ENCODE measurements around the gene TTC39C.

The TTC39C gene

GRCh38 chr18:24112874-24113615, 98.5 kb downstream of the TTC39C start:
- no peaks in the 10 kb centered on the region for H3K9me3 ChIP-seq (ENCODE audit: insufficient read depth, low read length, severe bottlenecking)
- no peaks in the 10 kb centered on the region for H3K79me2 ChIP-seq (ENCODE audit: insufficient read depth, low read length)
- H3K27me3 ChIP-seq (ENCODE audit: insufficient read depth, low read length, poor library complexity): no peaks in the 10 kb centered on the region
- no peak for TF ChIP-seq EZH2 (IDR thresholded peaks at IDR 0.05; ENCODE audit: borderline replicate concordance, low read depth, low read length, severe bottlenecking)
- no peak for TF ChIP-seq CTCF (IDR thresholded peaks at IDR 0.05; ENCODE audit: borderline replicate concordance, extremely low read depth, low read length, poor library complexity, severe bottlenecking)
- ATAC-seq (ENCODE audit: insufficient read depth, low read depth): no peak
- H3K4me1 ChIP-seq (ENCODE audit: insufficient read depth, low read length): no peaks in the 10 kb centered on the region
- H2AFZ ChIP-seq (ENCODE audit: low read depth, low read length): no peak overlapping the region
- no peak overlapping the region for H3K9ac ChIP-seq (ENCODE audit: low read depth, low read length)
- H4K20me1 ChIP-seq (ENCODE audit: insufficient read depth, low read length): peaks cover 2% of the 10 kb centered on the region; the same call in 1 of the 2 replicates
- H3K27ac ChIP-seq (ENCODE audit: low read length): no peak overlapping the region
- no peak overlapping the region for H3K4me2 ChIP-seq (ENCODE audit: insufficient read depth, low read length)
- peaks cover 34% of the 10 kb centered on the region for H3K36me3 ChIP-seq (ENCODE audit: insufficient read depth, low read length)
- no peak for DNase-seq
- H3K4me3 ChIP-seq (ENCODE audit: low read depth in 1 of 2, low read length in 2 of 2): no peak overlapping the region

GRCh38 chr18:24114924-24115549, 100.5 kb downstream of the TTC39C start:
- H3K4me3 ChIP-seq (ENCODE audit: low read depth in 1 of 2, low read length in 2 of 2): no peak overlapping the region
- H3K9me3 ChIP-seq (ENCODE audit: insufficient read depth, low read length, severe bottlenecking): no peaks in the 10 kb centered on the region
- H3K4me2 ChIP-seq (ENCODE audit: insufficient read depth, low read length): no peak overlapping the region
- no peaks in the 10 kb centered on the region for H3K4me1 ChIP-seq (ENCODE audit: insufficient read depth, low read length)
- H4K20me1 ChIP-seq (ENCODE audit: insufficient read depth, low read length): peaks cover 2% of the 10 kb centered on the region; the same call in 1 of the 2 replicates
- no peak overlapping the region for H3K9ac ChIP-seq (ENCODE audit: low read depth, low read length)
- no peak overlapping the region for H2AFZ ChIP-seq (ENCODE audit: low read depth, low read length)
- ATAC-seq (ENCODE audit: insufficient read depth, low read depth) (no peak), DNase-seq (no peak)
- H3K79me2 ChIP-seq (ENCODE audit: insufficient read depth, low read length): no peaks in the 10 kb centered on the region
- H3K36me3 ChIP-seq (ENCODE audit: insufficient read depth, low read length): peaks cover 48% of the 10 kb centered on the region
- TF ChIP-seq EZH2 (IDR thresholded peaks at IDR 0.05; ENCODE audit: borderline replicate concordance, low read depth, low read length, severe bottlenecking): no peak
- TF ChIP-seq CTCF (IDR thresholded peaks at IDR 0.05; ENCODE audit: borderline replicate concordance, extremely low read depth, low read length, poor library complexity, severe bottlenecking): no peak
- H3K27me3 ChIP-seq (ENCODE audit: insufficient read depth, low read length, poor library complexity): no peaks in the 10 kb centered on the region
- H3K27ac ChIP-seq (ENCODE audit: low read length): no peak overlapping the region

- H3K79me2 ChIP-seq (ENCODE audit: insufficient read depth, low read length): no peaks in the 10 kb centered on the region
- TF ChIP-seq EZH2 (IDR thresholded peaks at IDR 0.05; ENCODE audit: borderline replicate concordance, low read depth, low read length, severe bottlenecking) (no peak), CTCF (IDR thresholded peaks at IDR 0.05; ENCODE audit: borderline replicate concordance, extremely low read depth, low read length, poor library complexity, severe bottlenecking) (no peak)
- no peak overlapping the region for H3K9ac ChIP-seq (ENCODE audit: low read depth, low read length)
- H2AFZ ChIP-seq (ENCODE audit: low read depth, low read length): no peak overlapping the region
- H3K4me1 ChIP-seq (ENCODE audit: insufficient read depth, low read length): no peaks in the 10 kb centered on the region
- ATAC-seq (ENCODE audit: insufficient read depth, low read depth) (no peak), DNase-seq (no peak)
- no peak overlapping the region for H3K4me2 ChIP-seq (ENCODE audit: insufficient read depth, low read length)
- H3K4me3 ChIP-seq (ENCODE audit: low read depth in 1 of 2, low read length in 2 of 2): no peak overlapping the region
- H3K36me3 ChIP-seq (ENCODE audit: insufficient read depth, low read length): peaks cover 53% of the 10 kb centered on the region
- no peak overlapping the region for H3K27ac ChIP-seq (ENCODE audit: low read length)
- H3K9me3 ChIP-seq (ENCODE audit: insufficient read depth, low read length, severe bottlenecking): no peaks in the 10 kb centered on the region
- peaks cover 2% of the 10 kb centered on the region; the same call in 1 of the 2 replicates for H4K20me1 ChIP-seq (ENCODE audit: insufficient read depth, low read length)
- no peaks in the 10 kb centered on the region for H3K27me3 ChIP-seq (ENCODE audit: insufficient read depth, low read length, poor library complexity)
Observed at GRCh38 chr18:24115628-24116027, 101.1 kb downstream of the TTC39C start.

All from DND-41 (cell line).